ENCODE data around the gene IQGAP3.

GRCh38 chr1:156547982-156548381 lies 24.4 kb downstream of the IQGAP3 start:
- TF ChIP-seq YY1 (IDR thresholded peaks at IDR 0.05; ENCODE audit: low read depth) (no peak), POLR2AphosphoS5 (IDR thresholded peaks at IDR 0.05; ENCODE audit: low read depth, low read length) (no peak), TEAD4 (IDR thresholded peaks at IDR 0.05; ENCODE audit: borderline replicate concordance, insufficient read depth) (no peak), NFIC (IDR thresholded peaks at IDR 0.05; ENCODE audit: borderline replicate concordance) (no peak)
- TF ChIP-seq, protein P1, sequence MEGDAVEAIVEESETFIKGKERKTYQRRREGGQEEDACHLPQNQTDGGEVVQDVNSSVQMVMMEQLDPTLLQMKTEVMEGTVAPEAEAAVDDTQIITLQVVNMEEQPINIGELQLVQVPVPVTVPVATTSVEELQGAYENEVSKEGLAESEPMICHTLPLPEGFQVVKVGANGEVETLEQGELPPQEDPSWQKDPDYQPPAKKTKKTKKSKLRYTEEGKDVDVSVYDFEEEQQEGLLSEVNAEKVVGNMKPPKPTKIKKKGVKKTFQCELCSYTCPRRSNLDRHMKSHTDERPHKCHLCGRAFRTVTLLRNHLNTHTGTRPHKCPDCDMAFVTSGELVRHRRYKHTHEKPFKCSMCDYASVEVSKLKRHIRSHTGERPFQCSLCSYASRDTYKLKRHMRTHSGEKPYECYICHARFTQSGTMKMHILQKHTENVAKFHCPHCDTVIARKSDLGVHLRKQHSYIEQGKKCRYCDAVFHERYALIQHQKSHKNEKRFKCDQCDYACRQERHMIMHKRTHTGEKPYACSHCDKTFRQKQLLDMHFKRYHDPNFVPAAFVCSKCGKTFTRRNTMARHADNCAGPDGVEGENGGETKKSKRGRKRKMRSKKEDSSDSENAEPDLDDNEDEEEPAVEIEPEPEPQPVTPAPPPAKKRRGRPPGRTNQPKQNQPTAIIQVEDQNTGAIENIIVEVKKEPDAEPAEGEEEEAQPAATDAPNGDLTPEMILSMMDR (IDR thresholded peaks at IDR 0.05) = no peak
- TF ChIP-seq, protein P2, sequence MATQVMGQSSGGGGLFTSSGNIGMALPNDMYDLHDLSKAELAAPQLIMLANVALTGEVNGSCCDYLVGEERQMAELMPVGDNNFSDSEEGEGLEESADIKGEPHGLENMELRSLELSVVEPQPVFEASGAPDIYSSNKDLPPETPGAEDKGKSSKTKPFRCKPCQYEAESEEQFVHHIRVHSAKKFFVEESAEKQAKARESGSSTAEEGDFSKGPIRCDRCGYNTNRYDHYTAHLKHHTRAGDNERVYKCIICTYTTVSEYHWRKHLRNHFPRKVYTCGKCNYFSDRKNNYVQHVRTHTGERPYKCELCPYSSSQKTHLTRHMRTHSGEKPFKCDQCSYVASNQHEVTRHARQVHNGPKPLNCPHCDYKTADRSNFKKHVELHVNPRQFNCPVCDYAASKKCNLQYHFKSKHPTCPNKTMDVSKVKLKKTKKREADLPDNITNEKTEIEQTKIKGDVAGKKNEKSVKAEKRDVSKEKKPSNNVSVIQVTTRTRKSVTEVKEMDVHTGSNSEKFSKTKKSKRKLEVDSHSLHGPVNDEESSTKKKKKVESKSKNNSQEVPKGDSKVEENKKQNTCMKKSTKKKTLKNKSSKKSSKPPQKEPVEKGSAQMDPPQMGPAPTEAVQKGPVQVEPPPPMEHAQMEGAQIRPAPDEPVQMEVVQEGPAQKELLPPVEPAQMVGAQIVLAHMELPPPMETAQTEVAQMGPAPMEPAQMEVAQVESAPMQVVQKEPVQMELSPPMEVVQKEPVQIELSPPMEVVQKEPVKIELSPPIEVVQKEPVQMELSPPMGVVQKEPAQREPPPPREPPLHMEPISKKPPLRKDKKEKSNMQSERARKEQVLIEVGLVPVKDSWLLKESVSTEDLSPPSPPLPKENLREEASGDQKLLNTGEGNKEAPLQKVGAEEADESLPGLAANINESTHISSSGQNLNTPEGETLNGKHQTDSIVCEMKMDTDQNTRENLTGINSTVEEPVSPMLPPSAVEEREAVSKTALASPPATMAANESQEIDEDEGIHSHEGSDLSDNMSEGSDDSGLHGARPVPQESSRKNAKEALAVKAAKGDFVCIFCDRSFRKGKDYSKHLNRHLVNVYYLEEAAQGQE (IDR thresholded peaks at IDR 0.05; ENCODE audit: low read depth, low read length) = no peak
